Uterus (tissue), 4 donors: Measurements from ENCODE around the gene RFX8. TPM values are rescaled to one million over a fixed set of nuclear protein-coding genes. Genes with fewer than 3 reads are reported as not detected.

Experiments
- DNase-seq, 2 donors: peaks; one replicate each; pipeline ENCODE4 v3.0.0-alpha.2; 2019 to 2020
- H3K27ac ChIP-seq, 2 donors: fragments of 200-600 bp; sonication (generic); 1 replicate in 1 of 2; 2 replicates in 1 of 2; pipeline ENCODE4 v1.5.1; 2016 to 2018
- H3K27me3 ChIP-seq, 2 donors: fragments of 200-600 bp; sonication (generic); one replicate each; pipeline ENCODE4 v1.5.1; 2018 to 2019; ENCODE audit warnings: control low read depth in 1 of 2
- H3K36me3 ChIP-seq, 2 donors: fragments of 200-600 bp; sonication (generic); one replicate each; pipeline ENCODE4 v1.5.1; 2019; ENCODE audit warnings: control low read depth in 1 of 2
- H3K4me1 ChIP-seq, 2 donors: fragments of 200-600 bp; sonication (generic); one replicate each; pipeline ENCODE4 v1.5.1; 2018 to 2019; ENCODE audit warnings: control low read depth in 1 of 2
- H3K4me3 ChIP-seq, 2 donors: fragments of 200-600 bp; sonication (generic); 1 replicate in 1 of 2; 2 replicates in 1 of 2; pipeline ENCODE4 v1.5.1; 2018 to 2019; ENCODE audit warnings: mild to moderate bottlenecking in 1 of 2
- H3K9me3 ChIP-seq, 2 donors: fragments of 200-600 bp; sonication (generic); one replicate each; pipeline ENCODE4 v1.5.1; 2019; ENCODE audit warnings: control low read depth in 1 of 2
- POLR2A ChIP-seq, 2 donors: fragments of 450-650 bp; IDR thresholded peaks; one replicate each; pipeline ENCODE4 v1.6.1; 2016; ENCODE audit warnings: antibody characterized with exemption in 2 of 2, mild to moderate bottlenecking in 1 of 2, moderate library complexity in 1 of 2
- intact Hi-C: fragments of 100-400 bp; cut with DNase I; formaldehyde crosslinking; loops from one replicate; pipeline ENCODE4 v1.15.1; 2023; ENCODE audit warnings: low total_unique reads
- total RNA-seq, 4 donors: library from RNA; depleted of rRNA in 3 of 4; stranded (reverse); fragments of >200 nt in 3 of 4; gene quantifications; one replicate each; pipeline versions ENCODE4 v1.1.0 to v1.2.4, GENCODE V29; 2014 to 2023
- TF ChIP-seq, protein P1 (sequence below), 4 experiments: fragments of 200-600 bp in 2 of 4; fragments of 450-650 bp in 2 of 4; sonication (generic) in 2 of 4; IDR thresholded peaks; one replicate each; pipeline ENCODE4 v1.5.1; 2016 to 2019; ENCODE audit warnings: antibody characterized with exemption in 4 of 4, mild to moderate bottlenecking in 2 of 4, moderate library complexity in 1 of 4
- donor health status: DM: yes; HTN: yes; CAD: no.

RFX8 gene
- total RNA-seq, 4 donors from 2014 or later: 0.51 to 1.4 (median 1.1) TPM; not detected in 1

DNA sequence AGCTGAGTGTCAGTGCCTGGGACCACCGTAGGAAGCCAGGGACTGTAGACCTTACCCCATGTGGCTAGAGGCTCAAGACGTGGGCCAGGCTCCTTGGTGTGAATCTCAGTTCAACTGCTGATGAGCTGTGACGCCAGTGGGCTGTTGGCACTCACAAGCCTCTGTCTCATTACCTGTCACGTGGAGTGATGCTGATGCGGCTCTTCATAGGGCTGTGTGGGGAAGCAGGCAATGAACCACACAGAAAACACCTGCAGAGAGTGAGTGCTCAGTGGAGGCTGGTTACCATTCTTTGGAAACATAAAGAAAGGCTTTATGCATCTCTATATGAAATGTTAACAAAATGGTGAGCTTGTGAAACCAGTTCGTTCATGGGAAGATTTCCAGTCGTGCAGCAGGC lies 123.7 kb downstream of the RFX8 start:
- Histone ChIP-seq H3K27me3 (no peaks in the 10 kb centered on the region), H3K9me3 (no peaks in the 10 kb centered on the region), H3K27ac (no peak overlapping the region), H3K4me3 (no peak overlapping the region), H3K36me3 (no peaks in the 10 kb centered on the region), H3K4me1 (no peaks in the 10 kb centered on the region)
- no peak for TF ChIP-seq POLR2A (IDR thresholded peaks at IDR 0.05)
- TF ChIP-seq, protein P1, sequence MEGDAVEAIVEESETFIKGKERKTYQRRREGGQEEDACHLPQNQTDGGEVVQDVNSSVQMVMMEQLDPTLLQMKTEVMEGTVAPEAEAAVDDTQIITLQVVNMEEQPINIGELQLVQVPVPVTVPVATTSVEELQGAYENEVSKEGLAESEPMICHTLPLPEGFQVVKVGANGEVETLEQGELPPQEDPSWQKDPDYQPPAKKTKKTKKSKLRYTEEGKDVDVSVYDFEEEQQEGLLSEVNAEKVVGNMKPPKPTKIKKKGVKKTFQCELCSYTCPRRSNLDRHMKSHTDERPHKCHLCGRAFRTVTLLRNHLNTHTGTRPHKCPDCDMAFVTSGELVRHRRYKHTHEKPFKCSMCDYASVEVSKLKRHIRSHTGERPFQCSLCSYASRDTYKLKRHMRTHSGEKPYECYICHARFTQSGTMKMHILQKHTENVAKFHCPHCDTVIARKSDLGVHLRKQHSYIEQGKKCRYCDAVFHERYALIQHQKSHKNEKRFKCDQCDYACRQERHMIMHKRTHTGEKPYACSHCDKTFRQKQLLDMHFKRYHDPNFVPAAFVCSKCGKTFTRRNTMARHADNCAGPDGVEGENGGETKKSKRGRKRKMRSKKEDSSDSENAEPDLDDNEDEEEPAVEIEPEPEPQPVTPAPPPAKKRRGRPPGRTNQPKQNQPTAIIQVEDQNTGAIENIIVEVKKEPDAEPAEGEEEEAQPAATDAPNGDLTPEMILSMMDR (IDR thresholded peaks at IDR 0.05): no peak
- intact Hi-C loops: no loop called here
- DNase-seq: no peak

DNA sequence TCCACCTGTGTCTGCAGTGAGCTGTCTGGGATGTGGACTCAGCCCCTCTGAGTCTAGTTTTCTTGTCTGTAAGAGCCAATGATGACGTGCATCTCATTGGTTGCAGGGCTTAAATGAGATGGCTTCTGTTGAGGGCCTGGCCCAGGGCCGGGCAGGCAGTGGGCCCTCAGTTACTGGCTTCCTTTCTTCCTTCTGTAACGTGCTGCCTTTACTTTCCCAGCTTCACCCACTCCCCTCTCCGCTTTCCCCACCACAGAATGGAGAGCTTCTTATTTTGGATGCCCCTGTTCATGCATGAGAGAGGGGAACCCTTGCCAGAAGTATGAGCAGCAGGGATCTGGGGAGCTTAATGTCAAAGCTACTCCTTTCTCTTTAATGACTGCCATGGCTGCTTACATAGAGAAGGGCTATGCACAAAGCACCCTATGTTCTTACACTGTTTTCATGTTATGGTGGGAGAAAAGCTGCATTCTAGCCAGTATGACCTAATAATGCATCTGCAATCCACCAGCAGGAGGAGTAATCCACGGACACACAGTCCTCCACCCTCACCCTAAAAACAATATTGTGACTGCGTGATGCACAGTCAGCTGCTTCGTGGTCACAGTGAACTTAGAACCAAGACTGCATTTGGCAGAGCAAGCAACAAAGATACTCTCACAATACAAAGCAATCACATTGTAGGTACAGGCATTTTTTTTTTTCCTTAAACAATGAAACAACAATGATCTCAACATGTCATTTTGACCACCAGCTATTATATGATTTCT lies 124.8 kb downstream of the RFX8 start:
- H3K27ac ChIP-seq: no peak overlapping the region
- no peaks in the 10 kb centered on the region for H3K27me3 ChIP-seq
- DNase-seq: no peak
- no peak overlapping the region for H3K4me3 ChIP-seq
- TF ChIP-seq, protein P1 (IDR thresholded peaks at IDR 0.05): peak in 1 of 4 experiments; percentile 15
- no peak for TF ChIP-seq POLR2A (IDR thresholded peaks at IDR 0.05)
- H3K4me1 ChIP-seq: no peaks in the 10 kb centered on the region
- H3K36me3 ChIP-seq: no peaks in the 10 kb centered on the region
- intact Hi-C loops: no loop called here
- no peaks in the 10 kb centered on the region for H3K9me3 ChIP-seq

DNA sequence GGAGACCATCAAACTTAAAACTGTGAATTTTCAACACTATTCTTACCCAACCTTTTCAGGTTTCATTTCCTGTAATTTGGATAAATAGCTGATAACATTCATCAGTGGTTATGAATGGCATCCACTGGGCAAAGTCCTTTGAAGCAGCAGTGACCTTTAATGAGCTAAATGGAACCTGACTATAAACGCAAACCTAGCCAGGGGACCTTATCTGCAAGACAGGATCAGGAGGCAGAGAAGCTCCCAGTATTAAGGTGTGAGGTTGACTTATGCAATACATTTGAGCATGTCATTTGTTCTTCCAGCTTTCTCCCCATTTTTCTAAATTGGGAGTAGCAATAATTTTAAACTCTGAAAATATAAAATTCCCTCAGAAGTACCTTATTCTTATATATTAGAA lies 126.0 kb downstream of the RFX8 start:
- no peaks in the 10 kb centered on the region for H3K27me3 ChIP-seq
- no peak overlapping the region for H3K4me3 ChIP-seq
- no peaks in the 10 kb centered on the region for H3K9me3 ChIP-seq
- intact Hi-C loops: no loop called here
- DNase-seq: no peak
- TF ChIP-seq, protein P1 (IDR thresholded peaks at IDR 0.05): no peak
- no peak for TF ChIP-seq POLR2A (IDR thresholded peaks at IDR 0.05)
- no peaks in the 10 kb centered on the region for H3K4me1 ChIP-seq
- no peak overlapping the region for H3K27ac ChIP-seq
- no peaks in the 10 kb centered on the region for H3K36me3 ChIP-seq

Other genes with a start within 250 kb of the RFX8 start
- gene CNOT11, start 222.2 kb downstream of the RFX8 start, total RNA-seq: 10 to 100 TPM; 19.7 to 31.2 (median 21.6) TPM
- 100 to 1,000 TPM in 2 of 4 donors, 10 to 100 TPM in 2; 17.4 to 105 (median 82.0) TPM for gene RNF149, start 166.4 kb downstream of the RFX8 start, total RNA-seq
- gene CREG2, start 87.6 kb downstream of the RFX8 start, total RNA-seq: under 1 TPM in 1 of 4 donors, not detected in 3; 0.28 TPM
- 10 to 100 TPM; 17.9 to 87.2 (median 55.4) TPM for gene MAP4K4, start 222.6 kb upstream of the RFX8 start, total RNA-seq